ENCODE results near the gene ANO6.

DNA sequence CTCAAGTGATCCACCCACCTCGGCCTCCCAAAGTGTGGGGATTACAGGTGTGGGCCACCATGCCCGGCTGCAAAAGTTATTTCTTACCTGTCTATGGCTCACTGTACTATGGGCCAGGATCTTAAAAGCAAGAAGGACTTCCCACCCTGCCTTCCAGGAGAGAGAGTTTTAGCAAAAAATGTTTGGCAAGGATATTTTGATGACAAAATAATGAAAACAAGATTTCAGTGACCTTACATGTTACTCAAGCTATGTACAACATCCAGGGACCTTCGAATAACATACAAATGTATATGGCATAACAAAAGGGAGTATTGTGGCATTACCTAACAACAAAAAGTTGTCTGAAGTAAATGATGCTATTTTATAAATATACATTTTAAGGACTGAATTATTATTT, 55.1 kb downstream of the ANO6 start:
- TF ChIP-seq POLR2A (IDR thresholded peaks at IDR 0.05) (no peak), POLR2AphosphoS5 (IDR thresholded peaks at IDR 0.05) (no peak)
- TF ChIP-seq, protein P1, sequence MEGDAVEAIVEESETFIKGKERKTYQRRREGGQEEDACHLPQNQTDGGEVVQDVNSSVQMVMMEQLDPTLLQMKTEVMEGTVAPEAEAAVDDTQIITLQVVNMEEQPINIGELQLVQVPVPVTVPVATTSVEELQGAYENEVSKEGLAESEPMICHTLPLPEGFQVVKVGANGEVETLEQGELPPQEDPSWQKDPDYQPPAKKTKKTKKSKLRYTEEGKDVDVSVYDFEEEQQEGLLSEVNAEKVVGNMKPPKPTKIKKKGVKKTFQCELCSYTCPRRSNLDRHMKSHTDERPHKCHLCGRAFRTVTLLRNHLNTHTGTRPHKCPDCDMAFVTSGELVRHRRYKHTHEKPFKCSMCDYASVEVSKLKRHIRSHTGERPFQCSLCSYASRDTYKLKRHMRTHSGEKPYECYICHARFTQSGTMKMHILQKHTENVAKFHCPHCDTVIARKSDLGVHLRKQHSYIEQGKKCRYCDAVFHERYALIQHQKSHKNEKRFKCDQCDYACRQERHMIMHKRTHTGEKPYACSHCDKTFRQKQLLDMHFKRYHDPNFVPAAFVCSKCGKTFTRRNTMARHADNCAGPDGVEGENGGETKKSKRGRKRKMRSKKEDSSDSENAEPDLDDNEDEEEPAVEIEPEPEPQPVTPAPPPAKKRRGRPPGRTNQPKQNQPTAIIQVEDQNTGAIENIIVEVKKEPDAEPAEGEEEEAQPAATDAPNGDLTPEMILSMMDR (IDR thresholded peaks at IDR 0.05 in 8 of 11, conservative IDR thresholded peaks at IDR 0.05 in 3 of 11) = no peak
